Measurements from ENCODE around the gene NPAS2. TPM values are rescaled to one million over a fixed set of nuclear protein-coding genes. Genes with fewer than 3 reads are reported as not detected.
A peak's percentile ranks its signal among the peaks of the same experiment; 100 is the strongest.

Gene NPAS2
- total and polyA plus RNA-seq, 4 donors = 5.9 to 17.1 (median 10.4) TPM

DNA sequence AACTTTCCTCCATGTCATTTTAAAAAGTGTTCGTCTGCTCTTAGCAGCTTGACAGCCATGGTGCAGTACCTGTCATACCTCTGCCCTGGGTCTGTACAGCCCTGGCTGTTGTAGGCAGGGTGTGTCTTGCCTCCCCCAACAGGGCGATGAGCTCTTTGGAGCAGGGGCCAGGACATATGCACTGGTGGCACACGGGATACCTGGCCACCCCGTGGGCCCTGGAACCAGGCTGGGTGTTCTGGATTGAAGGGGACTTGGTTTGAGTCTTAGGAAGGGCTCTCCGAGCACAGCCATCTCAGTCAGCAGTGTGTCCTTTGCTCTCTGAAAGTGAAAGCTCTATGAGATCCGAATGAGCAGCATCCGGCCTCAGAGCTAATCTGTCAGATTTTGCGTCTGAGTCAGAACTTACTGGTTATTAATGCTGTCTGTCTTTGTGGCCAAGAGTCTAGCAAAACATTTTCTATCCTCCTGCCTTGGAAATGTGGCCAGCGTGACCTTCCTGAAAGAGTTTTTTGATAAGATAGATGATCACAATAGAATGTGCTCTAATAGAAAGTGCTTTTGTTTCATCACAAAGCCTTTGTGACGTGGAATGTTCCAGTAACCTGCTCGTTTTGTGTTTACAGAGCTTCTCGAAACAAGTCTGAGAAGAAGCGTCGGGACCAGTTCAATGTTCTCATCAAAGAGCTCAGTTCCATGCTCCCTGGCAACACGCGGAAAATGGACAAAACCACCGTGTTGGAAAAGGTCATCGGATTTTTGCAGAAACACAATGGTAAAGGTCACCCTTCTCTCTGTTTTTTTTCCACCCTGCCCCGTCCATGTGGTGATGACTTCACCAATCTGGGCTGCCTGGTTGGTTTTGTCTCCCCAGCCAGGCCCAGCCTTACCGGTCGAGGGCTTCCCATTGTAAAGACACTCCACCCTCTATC is 104.8 kb downstream of the NPAS2 start:
- H3K27me3 ChIP-seq (ENCODE audit: control insufficient read depth in 3 of 3, insufficient read depth in 3 of 3, low read length in 2 of 3) = no peaks in the 10 kb centered on the region
- peak overlapping the region in 1 of 2 donors; percentile 7 for H3K9ac ChIP-seq (ENCODE audit: insufficient read depth in 1 of 2, low read length in 2 of 2)
- no peaks in the 10 kb centered on the region for H3K9me3 ChIP-seq (ENCODE audit: control insufficient read depth in 4 of 4, insufficient read depth in 3 of 4, low read length in 3 of 4)
- ATAC-seq (ENCODE audit: insufficient read depth, low FRiP score) = peak; percentile 68
- H3K27ac ChIP-seq (ENCODE audit: low read depth in 1 of 2, low read length in 1 of 2) = peak overlapping the region; percentile 67 to 89
- no peak overlapping the region for H3K4me3 ChIP-seq
- peaks cover 0 to 3% (median 1%) of the 10 kb centered on the region in 4 donors for H3K36me3 ChIP-seq (ENCODE audit: control insufficient read depth in 4 of 4, insufficient read depth in 4 of 4, low read length in 4 of 4)
- 58 to 70% methylated on average over 21 of the region's 21 CpGs for WGBS, 2 donors
- DNase-seq = peak in 2 of 3 donors; percentile 35 to 49
- peaks cover 0 to 15% (median 4%) of the 10 kb centered on the region in 5 donors for H3K4me1 ChIP-seq (ENCODE audit: control insufficient read depth in 5 of 5, insufficient read depth in 5 of 5, low read length in 5 of 5)
- TF ChIP-seq, protein P1, sequence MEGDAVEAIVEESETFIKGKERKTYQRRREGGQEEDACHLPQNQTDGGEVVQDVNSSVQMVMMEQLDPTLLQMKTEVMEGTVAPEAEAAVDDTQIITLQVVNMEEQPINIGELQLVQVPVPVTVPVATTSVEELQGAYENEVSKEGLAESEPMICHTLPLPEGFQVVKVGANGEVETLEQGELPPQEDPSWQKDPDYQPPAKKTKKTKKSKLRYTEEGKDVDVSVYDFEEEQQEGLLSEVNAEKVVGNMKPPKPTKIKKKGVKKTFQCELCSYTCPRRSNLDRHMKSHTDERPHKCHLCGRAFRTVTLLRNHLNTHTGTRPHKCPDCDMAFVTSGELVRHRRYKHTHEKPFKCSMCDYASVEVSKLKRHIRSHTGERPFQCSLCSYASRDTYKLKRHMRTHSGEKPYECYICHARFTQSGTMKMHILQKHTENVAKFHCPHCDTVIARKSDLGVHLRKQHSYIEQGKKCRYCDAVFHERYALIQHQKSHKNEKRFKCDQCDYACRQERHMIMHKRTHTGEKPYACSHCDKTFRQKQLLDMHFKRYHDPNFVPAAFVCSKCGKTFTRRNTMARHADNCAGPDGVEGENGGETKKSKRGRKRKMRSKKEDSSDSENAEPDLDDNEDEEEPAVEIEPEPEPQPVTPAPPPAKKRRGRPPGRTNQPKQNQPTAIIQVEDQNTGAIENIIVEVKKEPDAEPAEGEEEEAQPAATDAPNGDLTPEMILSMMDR (IDR thresholded peaks at IDR 0.05; ENCODE audit: control extremely low read depth, extremely low read depth) = no peak

DNA sequence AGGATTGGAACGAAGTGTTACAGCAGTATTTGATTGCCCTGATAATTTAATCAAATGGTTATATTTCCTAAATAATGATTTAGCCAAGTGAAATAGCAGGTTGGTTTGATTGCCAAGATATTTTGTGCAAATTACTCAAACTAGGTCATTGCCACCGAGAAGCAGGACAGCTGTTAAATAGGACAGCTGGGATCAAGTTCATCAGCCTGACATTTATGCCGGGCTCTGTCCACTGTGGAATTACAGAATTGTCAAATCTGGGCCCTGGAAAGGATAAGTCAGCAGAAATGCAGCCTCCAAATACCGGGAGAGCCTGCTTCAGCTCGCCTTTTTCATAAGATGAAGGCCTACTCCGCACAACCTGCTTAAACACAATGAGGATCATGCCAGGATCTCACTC is 108.3 kb downstream of the NPAS2 start:
- Histone ChIP-seq H3K9me3 (ENCODE audit: control insufficient read depth in 4 of 4, insufficient read depth in 3 of 4, low read length in 3 of 4) (no peaks in the 10 kb centered on the region), H3K27me3 (ENCODE audit: control insufficient read depth in 3 of 3, insufficient read depth in 3 of 3, low read length in 2 of 3) (no peaks in the 10 kb centered on the region), H3K4me1 (ENCODE audit: control insufficient read depth in 5 of 5, insufficient read depth in 5 of 5, low read length in 5 of 5) (peaks cover 0 to 10% (median 4%) of the 10 kb centered on the region in 5 donors), H3K36me3 (ENCODE audit: control insufficient read depth in 4 of 4, insufficient read depth in 4 of 4, low read length in 4 of 4) (peaks cover 0 to 3% (median under 1%) of the 10 kb centered on the region in 4 donors), H3K9ac (ENCODE audit: insufficient read depth in 1 of 2, low read length in 2 of 2) (no peak overlapping the region), H3K27ac (ENCODE audit: low read depth in 1 of 2, low read length in 1 of 2) (no peak overlapping the region), H3K4me3 (no peak overlapping the region)
- no peak for DNase-seq
- TF ChIP-seq, protein P1 (IDR thresholded peaks at IDR 0.05; ENCODE audit: control extremely low read depth, extremely low read depth) = no peak
- 84 to 88% methylated on average over 6 of the region's 6 CpGs for WGBS, 2 donors
- no peak for ATAC-seq (ENCODE audit: insufficient read depth, low FRiP score)

DNA sequence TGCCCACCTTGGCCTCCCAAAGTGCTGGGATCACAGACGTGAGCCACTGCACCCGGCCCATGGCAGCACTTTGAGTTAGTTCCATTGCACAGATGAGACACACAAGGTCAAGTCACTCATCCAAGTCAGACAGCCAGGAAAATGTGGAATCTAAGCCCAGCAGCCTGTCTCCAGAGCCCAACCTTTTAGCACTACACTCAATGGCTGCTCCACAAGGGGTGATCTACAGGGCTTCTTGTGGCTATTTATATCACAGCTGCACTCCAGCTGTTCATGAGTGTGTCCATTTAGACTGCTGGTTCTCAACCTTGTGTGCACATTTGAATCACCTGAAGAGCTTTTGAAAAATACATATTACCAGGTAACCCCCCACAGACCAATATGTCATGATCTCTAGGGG is 109.2 kb downstream of the NPAS2 start:
- peaks cover 0 to 3% (median under 1%) of the 10 kb centered on the region in 4 donors for H3K36me3 ChIP-seq (ENCODE audit: control insufficient read depth in 4 of 4, insufficient read depth in 4 of 4, low read length in 4 of 4)
- TF ChIP-seq, protein P1 (IDR thresholded peaks at IDR 0.05; ENCODE audit: control extremely low read depth, extremely low read depth) = no peak
- no peaks in the 10 kb centered on the region for H3K27me3 ChIP-seq (ENCODE audit: control insufficient read depth in 3 of 3, insufficient read depth in 3 of 3, low read length in 2 of 3)
- H3K4me1 ChIP-seq (ENCODE audit: control insufficient read depth in 5 of 5, insufficient read depth in 5 of 5, low read length in 5 of 5) = peaks cover 0 to 8% (median 3%) of the 10 kb centered on the region in 5 donors
- H3K9ac ChIP-seq (ENCODE audit: insufficient read depth in 1 of 2, low read length in 2 of 2) = no peak overlapping the region
- no peak for ATAC-seq (ENCODE audit: insufficient read depth, low FRiP score)
- H3K27ac ChIP-seq (ENCODE audit: low read depth in 1 of 2, low read length in 1 of 2) = no peak overlapping the region
- DNase-seq = no peak
- WGBS, 2 donors = 92 to 100% methylated on average over 2 of the region's 2 CpGs
- no peaks in the 10 kb centered on the region for H3K9me3 ChIP-seq (ENCODE audit: control insufficient read depth in 4 of 4, insufficient read depth in 3 of 4, low read length in 3 of 4)
- H3K4me3 ChIP-seq = no peak overlapping the region
